Parathyroid adenoma (tissue), 2 donors: Measurements from ENCODE around the gene URI1.

Source experiments
- H2AFZ ChIP-seq: fragments of 300-600 bp; sonication (generic); one replicate; pipeline ENCODE4 v1.7.0; 2017; ENCODE audit warnings: antibody characterized with exemption, mild to moderate bottlenecking
- H3K27ac ChIP-seq: fragments of 300-600 bp; sonication (generic); one replicate; pipeline ENCODE4 v1.7.0; 2017
- H3K27me3 ChIP-seq: fragments of 300-600 bp; sonication (generic); one replicate; pipeline ENCODE4 v1.7.0; 2017; ENCODE audit warnings: low read length; ENCODE audit not compliant: control insufficient read depth, insufficient read depth
- H3K36me3 ChIP-seq: fragments of 300-600 bp; sonication (generic); one replicate; pipeline ENCODE4 v1.7.0; 2017; ENCODE audit warnings: low read length; ENCODE audit not compliant: control insufficient read depth, insufficient read depth
- H3K4me1 ChIP-seq: fragments of 300-600 bp; sonication (generic); one replicate; pipeline ENCODE4 v1.7.0; 2017; ENCODE audit warnings: control low read depth
- H3K4me2 ChIP-seq: fragments of 300-600 bp; sonication (generic); one replicate; pipeline ENCODE4 v1.7.0; 2017; ENCODE audit warnings: low read length
- H3K4me3 ChIP-seq: fragments of 300-600 bp; sonication (generic); one replicate; pipeline ENCODE4 v1.7.0; 2017; ENCODE audit warnings: low read depth, low read length
- H3K79me2 ChIP-seq: fragments of 300-600 bp; sonication (generic); one replicate; pipeline ENCODE4 v1.7.0; 2017; ENCODE audit warnings: control low read depth
- H3K9ac ChIP-seq: fragments of 300-600 bp; sonication (generic); one replicate; pipeline ENCODE4 v1.7.0; 2017; ENCODE audit warnings: mild to moderate bottlenecking
- H3K9me3 ChIP-seq: fragments of 300-600 bp; sonication (generic); one replicate; pipeline ENCODE4 v1.7.0; 2017; ENCODE audit warnings: low read length; ENCODE audit not compliant: control insufficient read depth
- CTCF ChIP-seq: fragments of 300-600 bp; sonication (generic); IDR thresholded peaks from one replicate; pipeline ENCODE4 v1.7.0; 2017; ENCODE audit warnings: antibody characterized with exemption, mild to moderate bottlenecking
- donor health status: primary hyperparathyroidism.

URI1 gene

GRCh38 chr19:29941828-29942403, at the start of gene URI1:
TSS of gene URI1 (plus strand) at chr19:29942239. CDS start at chr19:29942548, 309 bp downstream.
- no peaks in the 10 kb centered on the region for H3K36me3 ChIP-seq

GRCh38 chr19:29893606-29894284, 48.3 kb upstream of the URI1 start:
- H3K27me3 ChIP-seq: no peaks in the 10 kb centered on the region
- no peak overlapping the region for H3K4me2 ChIP-seq
- H3K4me1 ChIP-seq: no peaks in the 10 kb centered on the region
- no peaks in the 10 kb centered on the region for H3K36me3 ChIP-seq
- H3K79me2 ChIP-seq: no peaks in the 10 kb centered on the region
- no peaks in the 10 kb centered on the region for H3K9me3 ChIP-seq
- H2AFZ ChIP-seq: no peak overlapping the region
- H3K4me3 ChIP-seq: no peak overlapping the region
- TF ChIP-seq CTCF: no peak
- no peak overlapping the region for H3K27ac ChIP-seq
- H3K9ac ChIP-seq: no peak overlapping the region

More at GRCh38 chr19:29941828-29942403, at the start of gene URI1:
- H2AFZ ChIP-seq: peak within 1 kb of the TSS; percentile 83
- H3K27me3 ChIP-seq: no peaks in the 10 kb centered on the region
- peak within 1 kb of the TSS; percentile 24 for H3K9ac ChIP-seq
- H3K4me1 ChIP-seq: no peaks in the 10 kb centered on the region
- peaks cover 12% of the 10 kb centered on the region for H3K79me2 ChIP-seq
- H3K4me2 ChIP-seq: peak within 1 kb of the TSS; percentile 98
- H3K27ac ChIP-seq: peak within 1 kb of the TSS; percentile 55
- no peak for TF ChIP-seq CTCF
- H3K4me3 ChIP-seq: peak within 1 kb of the TSS; percentile 84
- H3K9me3 ChIP-seq: no peaks in the 10 kb centered on the region

DNA sequence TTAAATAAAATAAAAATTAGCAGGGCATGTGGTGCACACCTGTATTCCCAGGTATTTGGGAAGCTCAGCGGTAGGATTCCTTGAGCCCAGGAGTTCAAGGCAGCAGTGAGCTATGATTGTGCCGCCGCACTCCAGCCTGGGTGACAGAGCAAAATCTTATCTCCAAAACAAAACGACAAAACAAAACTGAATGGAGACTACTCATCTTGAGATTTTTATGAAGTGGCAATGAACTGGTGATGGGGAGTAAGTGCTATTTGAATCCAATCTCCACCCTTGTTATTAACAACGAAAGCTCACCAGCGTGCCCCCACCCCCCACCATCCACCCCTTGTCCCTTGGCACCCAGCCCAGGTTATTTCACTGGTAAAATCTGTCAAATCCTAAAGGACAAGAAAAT, 45.2 kb upstream of the URI1 start:
- Histone ChIP-seq H3K79me2 (no peaks in the 10 kb centered on the region), H3K4me3 (no peak overlapping the region), H3K27me3 (no peaks in the 10 kb centered on the region), H3K27ac (no peak overlapping the region), H3K36me3 (no peaks in the 10 kb centered on the region), H2AFZ (no peak overlapping the region), H3K4me2 (no peak overlapping the region), H3K9ac (no peak overlapping the region), H3K4me1 (no peaks in the 10 kb centered on the region), H3K9me3 (no peaks in the 10 kb centered on the region)
- TF ChIP-seq CTCF: no peak

DNA sequence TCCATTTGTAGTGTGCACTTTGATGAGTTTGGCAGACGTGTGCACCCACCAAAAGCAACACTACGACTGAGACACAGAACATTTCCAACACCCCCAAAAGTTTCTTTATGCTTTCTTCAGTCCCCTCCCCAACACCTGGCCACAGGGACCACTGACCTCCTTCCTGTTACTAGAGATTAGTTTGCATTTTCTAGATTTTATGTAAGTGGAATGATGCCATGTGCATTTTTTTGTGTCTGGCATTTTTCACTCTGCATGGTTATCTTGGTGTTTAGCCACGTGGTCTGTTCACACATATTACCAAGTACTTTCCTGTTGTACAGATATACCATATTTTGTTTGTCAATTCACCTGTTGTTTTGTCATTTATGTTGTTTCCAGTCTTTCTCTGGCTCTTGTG, 44.6 kb upstream of the URI1 start:
- Histone ChIP-seq H3K27ac (no peak overlapping the region), H3K36me3 (no peaks in the 10 kb centered on the region), H3K27me3 (no peaks in the 10 kb centered on the region), H2AFZ (no peak overlapping the region), H3K4me3 (no peak overlapping the region), H3K4me1 (no peaks in the 10 kb centered on the region), H3K79me2 (no peaks in the 10 kb centered on the region), H3K9ac (no peak overlapping the region), H3K9me3 (no peaks in the 10 kb centered on the region), H3K4me2 (no peak overlapping the region)
- no peak for TF ChIP-seq CTCF

DNA sequence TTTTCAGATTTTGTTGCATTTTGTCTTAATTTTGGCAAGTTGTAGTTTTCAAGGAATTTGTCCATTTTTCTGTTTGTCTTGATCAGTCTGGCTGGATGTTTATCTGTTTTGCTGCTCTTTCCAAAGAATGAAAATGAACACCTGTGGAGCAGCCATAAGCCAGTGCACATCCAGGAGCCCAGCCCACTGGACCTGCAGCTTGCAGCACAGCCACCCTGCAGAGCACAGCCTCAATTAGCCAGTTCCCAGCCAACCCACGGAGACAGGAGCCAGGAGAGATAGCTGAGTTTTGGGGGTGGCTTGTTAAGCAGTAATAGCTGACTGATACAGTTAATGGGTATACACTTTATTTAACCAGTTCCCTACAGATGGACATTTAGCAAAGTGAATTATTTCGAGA, 38.0 kb upstream of the URI1 start:
- no peak overlapping the region for H3K4me2 ChIP-seq
- no peak for TF ChIP-seq CTCF
- no peak overlapping the region for H3K9ac ChIP-seq
- H3K4me3 ChIP-seq: no peak overlapping the region
- no peak overlapping the region for H2AFZ ChIP-seq
- H3K4me1 ChIP-seq: no peaks in the 10 kb centered on the region
- H3K36me3 ChIP-seq: no peaks in the 10 kb centered on the region
- no peaks in the 10 kb centered on the region for H3K79me2 ChIP-seq
- no peaks in the 10 kb centered on the region for H3K27me3 ChIP-seq
- H3K9me3 ChIP-seq: no peaks in the 10 kb centered on the region
- H3K27ac ChIP-seq: no peak overlapping the region
